ENCODE measurements around the gene NSD2.

Gene NSD2

GRCh38 chr4:1948892-1949436 lies 77.8 kb downstream of the NSD2 start:
- DNase-seq (ENCODE audit: low read depth in 2 of 2) = no peak
- TF ChIP-seq, protein P1, sequence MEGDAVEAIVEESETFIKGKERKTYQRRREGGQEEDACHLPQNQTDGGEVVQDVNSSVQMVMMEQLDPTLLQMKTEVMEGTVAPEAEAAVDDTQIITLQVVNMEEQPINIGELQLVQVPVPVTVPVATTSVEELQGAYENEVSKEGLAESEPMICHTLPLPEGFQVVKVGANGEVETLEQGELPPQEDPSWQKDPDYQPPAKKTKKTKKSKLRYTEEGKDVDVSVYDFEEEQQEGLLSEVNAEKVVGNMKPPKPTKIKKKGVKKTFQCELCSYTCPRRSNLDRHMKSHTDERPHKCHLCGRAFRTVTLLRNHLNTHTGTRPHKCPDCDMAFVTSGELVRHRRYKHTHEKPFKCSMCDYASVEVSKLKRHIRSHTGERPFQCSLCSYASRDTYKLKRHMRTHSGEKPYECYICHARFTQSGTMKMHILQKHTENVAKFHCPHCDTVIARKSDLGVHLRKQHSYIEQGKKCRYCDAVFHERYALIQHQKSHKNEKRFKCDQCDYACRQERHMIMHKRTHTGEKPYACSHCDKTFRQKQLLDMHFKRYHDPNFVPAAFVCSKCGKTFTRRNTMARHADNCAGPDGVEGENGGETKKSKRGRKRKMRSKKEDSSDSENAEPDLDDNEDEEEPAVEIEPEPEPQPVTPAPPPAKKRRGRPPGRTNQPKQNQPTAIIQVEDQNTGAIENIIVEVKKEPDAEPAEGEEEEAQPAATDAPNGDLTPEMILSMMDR (IDR thresholded peaks at IDR 0.05; ENCODE audit: low read depth, low read length) = no peak

DNA sequence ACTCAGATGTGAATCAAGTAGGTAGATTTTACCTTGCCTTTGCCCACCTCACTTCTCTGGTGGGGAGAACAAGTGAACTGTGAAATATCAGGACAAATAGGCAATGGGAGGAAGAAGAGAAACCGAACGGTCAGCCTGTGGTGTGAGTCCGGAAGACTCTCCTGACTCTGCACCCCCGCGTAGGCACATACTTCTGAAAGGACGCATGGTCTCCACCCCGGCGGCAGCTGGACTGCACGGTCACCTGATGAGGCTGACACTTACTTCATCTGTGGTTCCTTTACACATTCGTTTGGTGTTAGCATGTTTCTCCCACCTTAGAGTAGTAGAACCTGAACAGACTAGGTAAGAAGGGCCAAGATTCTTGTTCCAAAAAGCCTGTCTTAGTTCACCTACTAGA lies 79.2 kb downstream of the NSD2 start:
- no peak for DNase-seq (ENCODE audit: low read depth in 2 of 2)
- TF ChIP-seq, protein P1 (IDR thresholded peaks at IDR 0.05; ENCODE audit: low read depth, low read length) = no peak
- H3K4me3 ChIP-seq (replicated peaks in 1 of 2; ENCODE audit: low read depth in 2 of 2, low read length in 2 of 2) = no peak overlapping the region

More at GRCh38 chr4:1948892-1949436, 77.8 kb downstream of the NSD2 start:
- no peak overlapping the region for H3K4me3 ChIP-seq (replicated peaks in 1 of 2; ENCODE audit: low read depth in 2 of 2, low read length in 2 of 2)

GRCh38 chr4:1952058-1952700 lies 81.0 kb downstream of the NSD2 start:
- H3K4me3 ChIP-seq (replicated peaks in 1 of 2; ENCODE audit: low read depth in 2 of 2, low read length in 2 of 2) = no peak overlapping the region
- TF ChIP-seq, protein P1 (IDR thresholded peaks at IDR 0.05; ENCODE audit: low read depth, low read length) = no peak
- DNase-seq (ENCODE audit: low read depth in 2 of 2) = no peak

GRCh38 chr4:1952719-1953118 lies 81.5 kb downstream of the NSD2 start:
- DNase-seq (ENCODE audit: low read depth in 2 of 2) = no peak
- no peak overlapping the region for H3K4me3 ChIP-seq (replicated peaks in 1 of 2; ENCODE audit: low read depth in 2 of 2, low read length in 2 of 2)
- TF ChIP-seq, protein P1 (IDR thresholded peaks at IDR 0.05; ENCODE audit: low read depth, low read length) = no peak

DNA sequence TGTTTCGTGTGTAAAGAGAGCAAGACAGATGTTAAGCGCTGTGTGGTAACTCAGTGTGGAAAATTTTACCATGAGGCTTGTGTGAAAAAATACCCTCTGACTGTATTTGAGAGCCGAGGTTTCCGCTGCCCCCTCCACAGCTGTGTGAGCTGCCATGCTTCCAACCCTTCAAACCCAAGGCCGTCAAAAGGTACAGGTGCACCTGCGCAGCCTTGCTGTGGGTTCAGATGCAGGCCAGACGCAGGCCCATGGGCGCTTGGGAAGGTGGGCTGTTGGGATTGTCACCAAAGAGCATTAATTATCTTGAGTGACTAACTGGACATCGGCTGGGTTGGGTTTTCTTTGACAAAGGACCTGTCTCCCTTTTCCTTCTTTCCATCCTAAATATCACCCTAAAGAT lies 82.1 kb downstream of the NSD2 start:
- TF ChIP-seq, protein P1 (IDR thresholded peaks at IDR 0.05; ENCODE audit: low read depth, low read length) = no peak
- DNase-seq (ENCODE audit: low read depth in 2 of 2) = no peak
- no peak overlapping the region for H3K4me3 ChIP-seq (replicated peaks in 1 of 2; ENCODE audit: low read depth in 2 of 2, low read length in 2 of 2)

- no peak for DNase-seq (ENCODE audit: low read depth in 2 of 2)
- TF ChIP-seq, protein P1 (IDR thresholded peaks at IDR 0.05; ENCODE audit: low read depth, low read length) = no peak
- H3K4me3 ChIP-seq (replicated peaks in 1 of 2; ENCODE audit: low read depth in 2 of 2, low read length in 2 of 2) = no peak overlapping the region
These were observed 85.4 kb downstream of the NSD2 start for GRCh38 chr4:1956631-1957030.
